DMS153 treated with DMSO at 0.1 percent for 48 hours (cell line): ENCODE data around the gene PRR20E.
"Not testable (repeated sequence)": the region's sequence is repeated elsewhere in the genome, so short reads cannot be mapped to it uniquely, and the experiment has no call there.

Experiments
- DNase-seq: peaks from one replicate; lab custom pipeline; 2025; ENCODE audit not compliant: unreplicated experiment; lab: John Stamatoyannopoulos, UW

Gene PRR20E

DNA sequence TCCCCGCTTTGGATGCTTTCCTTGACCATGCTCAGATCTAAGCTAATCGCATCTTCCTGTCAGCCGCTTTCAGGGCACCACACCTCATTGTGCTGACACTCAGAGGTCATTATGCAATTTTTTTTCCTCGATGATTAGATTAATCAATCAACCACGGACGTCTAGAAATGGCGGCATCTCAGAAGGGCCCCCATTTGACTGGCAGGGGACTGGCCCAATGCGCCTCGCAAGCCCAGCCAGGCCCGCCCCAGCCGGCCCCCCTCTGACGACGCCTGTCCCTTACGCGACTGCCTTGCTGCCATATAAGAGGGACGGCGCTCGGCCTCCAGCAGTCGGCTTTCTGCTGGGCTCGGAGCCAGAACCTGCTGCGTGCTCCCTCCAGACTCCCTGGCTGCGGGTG, at the start of gene PRR20E:
TSS of gene PRR20E (plus strand) at position 301 of the 400 bp plus-strand sequence. CDS start 387 bp downstream, outside the sequence.
- DNase-seq: not testable (repeated sequence)

DNA sequence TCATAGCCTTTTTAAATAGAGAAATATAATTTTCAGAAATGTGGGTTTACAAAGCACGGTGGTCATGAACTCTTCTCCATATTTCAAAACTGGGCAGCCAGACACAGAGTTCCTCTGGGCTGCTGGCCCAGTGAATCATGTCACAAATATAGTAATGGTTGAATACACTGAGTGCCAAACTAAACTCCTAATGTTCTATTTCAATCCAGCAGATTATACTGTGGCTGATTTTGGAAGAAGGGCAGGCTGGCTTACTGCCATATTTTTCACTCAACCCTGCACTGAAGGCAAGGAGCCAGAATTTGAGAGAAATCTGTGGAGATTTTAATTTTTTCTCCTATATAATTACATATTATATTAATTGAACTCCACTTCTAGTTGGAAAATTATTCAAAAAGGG, 43.3 kb upstream of the PRR20E start:
- no peak for DNase-seq

DNA sequence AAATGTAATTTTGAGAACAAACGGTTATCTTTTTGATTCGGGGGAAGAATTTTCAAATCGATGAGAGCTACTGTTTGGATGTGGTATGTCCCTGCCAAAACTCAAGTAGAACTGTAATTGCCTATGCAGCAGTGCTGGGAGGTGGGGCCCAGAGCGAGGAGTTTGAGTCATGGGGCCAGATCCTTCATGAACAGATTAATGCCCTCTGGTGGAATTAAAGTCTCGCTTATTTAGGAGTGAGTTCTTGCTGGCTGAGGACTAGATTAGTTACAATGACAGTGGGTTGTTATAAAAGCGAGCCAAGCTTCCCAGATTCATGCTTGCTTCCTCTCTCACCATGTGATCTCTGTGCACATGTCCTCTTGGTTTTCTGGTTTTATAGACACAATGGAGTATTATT, 38.1 kb upstream of the PRR20E start:
- DNase-seq: no peak

DNA sequence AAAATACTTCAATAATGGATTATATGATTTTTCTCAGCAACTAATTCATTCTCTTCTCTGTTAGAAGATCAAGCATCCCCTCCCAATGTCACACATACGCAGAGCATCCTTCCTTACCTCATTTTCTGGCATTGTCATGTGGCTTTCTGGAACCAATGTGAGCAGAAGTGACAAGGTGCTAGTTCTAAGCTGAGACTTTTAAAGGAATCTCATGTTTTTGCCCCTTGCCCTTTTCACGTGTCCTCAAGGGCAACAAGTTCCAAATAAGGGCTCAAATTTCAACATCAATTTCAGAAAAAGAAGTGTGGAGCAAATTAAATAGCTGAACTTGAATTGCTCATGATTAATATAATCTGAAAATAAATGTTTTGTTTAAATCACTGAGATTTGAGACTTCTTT, 30.9 kb upstream of the PRR20E start:
- DNase-seq: no peak

DNA sequence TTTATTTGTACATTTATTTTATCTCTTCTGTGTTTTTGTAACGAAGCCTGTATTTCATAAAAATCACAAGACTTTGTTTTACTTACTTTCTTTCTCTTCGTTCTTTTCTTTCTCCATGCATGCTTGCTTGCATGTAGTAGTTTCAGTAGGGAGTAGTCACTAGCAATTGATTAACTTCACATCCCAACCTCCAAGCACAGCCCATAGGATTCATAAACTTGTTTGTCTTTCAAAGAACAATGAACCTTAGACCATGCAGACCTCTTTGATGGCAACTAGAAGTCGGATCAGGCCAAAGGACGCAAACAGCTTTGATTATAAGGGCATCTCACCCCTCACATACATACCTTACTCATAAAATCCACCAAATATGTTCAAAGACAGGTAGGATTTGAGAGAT, 29.4 kb upstream of the PRR20E start:
- DNase-seq: no peak

DNA sequence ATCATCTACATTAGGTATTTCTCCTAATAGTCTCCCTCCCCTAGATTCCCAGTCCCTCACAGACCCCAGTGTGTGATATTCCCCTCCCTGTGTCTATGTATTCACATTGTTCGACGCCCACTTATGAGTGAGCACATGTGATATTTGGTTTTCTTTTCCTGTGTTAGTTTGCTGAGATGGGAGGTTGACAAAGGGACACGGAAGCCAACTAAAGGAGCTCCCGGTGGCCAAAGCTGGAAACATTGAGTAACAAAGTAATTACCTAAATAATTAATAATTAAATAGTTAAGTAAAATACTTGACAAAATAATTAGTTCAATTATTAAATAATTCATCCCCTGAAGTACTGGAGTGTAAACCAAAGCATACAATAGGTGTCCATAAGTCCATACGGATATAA, 28.0 kb upstream of the PRR20E start:
- no peak for DNase-seq

DNA sequence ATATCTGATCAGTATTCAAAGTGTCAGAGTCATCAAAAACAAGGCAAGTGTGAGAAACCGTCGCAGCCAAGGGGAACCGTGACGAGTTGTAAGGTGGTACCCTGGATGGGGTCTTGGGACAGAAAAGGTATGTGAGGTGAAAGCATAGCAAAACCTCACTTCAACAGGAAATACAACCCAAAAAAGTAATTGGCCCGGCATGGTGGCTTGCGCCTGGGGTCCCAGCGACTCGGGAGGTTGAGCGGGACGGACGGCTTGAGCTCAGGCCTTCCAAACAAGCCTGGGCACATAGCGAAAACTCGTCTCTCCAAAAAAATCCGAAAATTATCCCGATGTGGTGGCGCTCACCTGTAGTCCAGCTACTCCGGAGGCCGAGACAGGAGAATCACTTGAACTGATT, 27.2 kb upstream of the PRR20E start:
- DNase-seq: not testable (repeated sequence)

DNA sequence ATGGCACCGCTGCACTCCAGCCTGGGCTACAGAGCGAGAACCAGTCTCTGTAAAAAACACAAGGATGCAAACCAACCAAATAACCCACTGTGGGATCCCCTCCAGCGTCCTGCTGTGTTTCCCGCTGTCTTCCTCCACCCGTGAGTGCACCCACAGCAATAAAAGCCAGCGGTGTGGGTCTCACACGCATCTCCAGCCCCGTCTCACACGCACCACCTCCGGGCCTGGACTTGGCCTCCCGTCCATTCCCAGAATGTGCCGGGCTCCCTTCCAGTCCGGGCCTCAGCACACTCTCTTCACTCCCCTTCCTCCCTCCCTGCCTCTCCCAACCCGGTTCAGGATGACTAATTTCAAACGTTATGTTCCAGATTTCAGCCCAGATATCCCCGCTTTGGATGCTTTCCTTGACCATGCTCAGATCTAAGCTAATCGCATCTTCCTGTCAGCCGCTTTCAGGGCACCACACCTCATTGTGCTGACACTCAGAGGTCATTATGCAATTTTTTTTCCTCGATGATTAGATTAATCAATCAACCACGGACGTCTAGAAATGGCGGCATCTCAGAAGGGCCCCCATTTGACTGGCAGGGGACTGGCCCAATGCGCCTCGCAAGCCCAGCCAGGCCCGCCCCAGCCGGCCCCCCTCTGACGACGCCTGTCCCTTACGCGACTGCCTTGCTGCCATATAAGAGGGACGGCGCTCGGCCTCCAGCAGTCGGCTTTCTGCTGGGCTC, 26.6 kb upstream of the PRR20E start, which contains the start of gene PRR20A:
TSS of gene PRR20A (plus strand) at position 684 of the 734 bp plus-strand sequence. CDS start 387 bp downstream, outside the sequence.
- not testable (repeated sequence) for DNase-seq

DNA sequence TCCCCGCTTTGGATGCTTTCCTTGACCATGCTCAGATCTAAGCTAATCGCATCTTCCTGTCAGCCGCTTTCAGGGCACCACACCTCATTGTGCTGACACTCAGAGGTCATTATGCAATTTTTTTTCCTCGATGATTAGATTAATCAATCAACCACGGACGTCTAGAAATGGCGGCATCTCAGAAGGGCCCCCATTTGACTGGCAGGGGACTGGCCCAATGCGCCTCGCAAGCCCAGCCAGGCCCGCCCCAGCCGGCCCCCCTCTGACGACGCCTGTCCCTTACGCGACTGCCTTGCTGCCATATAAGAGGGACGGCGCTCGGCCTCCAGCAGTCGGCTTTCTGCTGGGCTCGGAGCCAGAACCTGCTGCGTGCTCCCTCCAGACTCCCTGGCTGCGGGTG, 19.8 kb upstream of the PRR20E start, which contains the start of gene PRR20B:
TSS of gene PRR20B (plus strand) at position 301 of the 400 bp plus-strand sequence. CDS start 387 bp downstream, outside the sequence.
- DNase-seq: not testable (repeated sequence)

DNA sequence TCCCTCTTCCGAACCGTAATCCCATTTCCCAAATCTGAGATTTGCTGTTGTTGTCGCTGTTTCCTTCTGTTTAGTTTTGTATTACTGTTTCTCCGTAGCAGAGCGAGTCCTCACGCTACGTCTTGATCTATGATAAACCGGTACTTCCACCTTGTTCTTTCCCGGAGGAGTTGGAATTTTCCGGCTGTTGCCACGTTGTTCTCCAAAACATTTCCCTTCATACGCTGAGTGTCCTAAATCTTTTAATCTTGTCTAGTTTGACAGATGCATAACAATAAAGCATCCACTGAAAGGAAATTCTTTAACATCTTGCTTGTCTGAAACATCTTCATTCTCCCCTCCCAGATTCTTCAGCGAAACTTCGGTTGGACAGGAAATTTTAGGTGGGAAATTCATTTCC, 18.9 kb upstream of the PRR20E start:
- DNase-seq: not testable (repeated sequence)

DNA sequence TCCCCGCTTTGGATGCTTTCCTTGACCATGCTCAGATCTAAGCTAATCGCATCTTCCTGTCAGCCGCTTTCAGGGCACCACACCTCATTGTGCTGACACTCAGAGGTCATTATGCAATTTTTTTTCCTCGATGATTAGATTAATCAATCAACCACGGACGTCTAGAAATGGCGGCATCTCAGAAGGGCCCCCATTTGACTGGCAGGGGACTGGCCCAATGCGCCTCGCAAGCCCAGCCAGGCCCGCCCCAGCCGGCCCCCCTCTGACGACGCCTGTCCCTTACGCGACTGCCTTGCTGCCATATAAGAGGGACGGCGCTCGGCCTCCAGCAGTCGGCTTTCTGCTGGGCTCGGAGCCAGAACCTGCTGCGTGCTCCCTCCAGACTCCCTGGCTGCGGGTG, 13.2 kb upstream of the PRR20E start, which contains the start of gene PRR20C:
TSS of gene PRR20C (plus strand) at position 301 of the 400 bp plus-strand sequence. CDS start 387 bp downstream, outside the sequence.
- not testable (repeated sequence) for DNase-seq

DNA sequence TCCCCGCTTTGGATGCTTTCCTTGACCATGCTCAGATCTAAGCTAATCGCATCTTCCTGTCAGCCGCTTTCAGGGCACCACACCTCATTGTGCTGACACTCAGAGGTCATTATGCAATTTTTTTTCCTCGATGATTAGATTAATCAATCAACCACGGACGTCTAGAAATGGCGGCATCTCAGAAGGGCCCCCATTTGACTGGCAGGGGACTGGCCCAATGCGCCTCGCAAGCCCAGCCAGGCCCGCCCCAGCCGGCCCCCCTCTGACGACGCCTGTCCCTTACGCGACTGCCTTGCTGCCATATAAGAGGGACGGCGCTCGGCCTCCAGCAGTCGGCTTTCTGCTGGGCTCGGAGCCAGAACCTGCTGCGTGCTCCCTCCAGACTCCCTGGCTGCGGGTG, 6.7 kb upstream of the PRR20E start, which contains the start of gene PRR20D:
TSS of gene PRR20D (plus strand) at position 301 of the 400 bp plus-strand sequence. CDS start 387 bp downstream, outside the sequence.
- DNase-seq: not testable (repeated sequence)

DNA sequence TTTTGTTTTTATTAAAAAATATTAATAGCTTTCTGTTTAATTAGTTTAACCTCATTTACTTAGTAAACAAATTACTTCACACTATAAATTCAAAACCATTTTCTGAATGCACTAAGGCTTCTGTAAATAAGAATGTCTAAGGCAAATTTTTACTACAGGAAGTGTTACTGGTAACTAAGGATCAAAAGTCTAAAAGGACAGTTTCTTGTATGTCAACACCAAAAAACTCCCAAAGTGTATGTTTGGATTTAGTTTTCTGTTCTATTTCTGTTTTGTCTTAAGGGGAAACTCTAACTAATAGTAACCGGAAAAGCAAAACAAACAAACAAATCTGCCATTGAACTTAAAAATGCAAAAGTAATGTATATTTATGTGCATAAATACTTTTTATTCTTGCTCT, 24.7 kb downstream of the PRR20E start:
- DNase-seq: no peak

DNA sequence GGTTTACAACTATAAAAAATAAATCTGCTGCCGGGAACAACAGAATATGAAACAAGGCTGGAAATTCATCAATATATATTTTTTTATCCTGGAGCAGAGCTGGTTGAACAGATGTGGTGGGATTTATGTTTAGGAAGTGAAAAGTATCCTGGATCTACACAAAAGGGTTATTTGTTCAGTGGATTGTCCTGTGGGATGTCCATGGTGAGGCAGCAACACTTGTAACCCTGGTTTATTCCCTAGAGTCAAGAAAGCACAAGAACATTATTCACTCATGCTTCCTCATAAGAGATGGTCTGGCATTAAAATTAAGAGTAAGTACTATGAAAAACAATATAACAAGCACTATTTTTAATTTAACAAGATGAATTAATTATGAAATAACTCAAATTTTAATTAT, 46.0 kb downstream of the PRR20E start:
- no peak for DNase-seq
